GM23338 (cell line): Measurements from ENCODE around the gene C6orf52.

Experiments used
- CREB1 ChIP-seq: fragments of 250-450 bp; sonication (Bioruptor Pico); IDR thresholded peaks from 2 replicates; pipeline ENCODE4 v1.5.0; 2020; ENCODE audit warnings: low read depth, mild to moderate bottlenecking, moderate library complexity
- ETS1 ChIP-seq: IDR thresholded peaks from 2 replicates; pipeline ENCODE4 v1.6.1; 2016; ENCODE audit warnings: antibody characterized with exemption
- EZH2 ChIP-seq: fragments of 200-600 bp; sonication (generic); IDR thresholded peaks from one replicate; pipeline ENCODE4 v1.8.0; 2017; ENCODE audit warnings: antibody characterized with exemption, mild to moderate bottlenecking, low read depth; ENCODE audit not compliant: unreplicated experiment
- EZH2phosphoT487 ChIP-seq: fragments of 200-600 bp; sonication (generic); IDR thresholded peaks from one replicate; pipeline ENCODE4 v1.8.1; 2018; ENCODE audit warnings: antibody characterized with exemption; ENCODE audit not compliant: unreplicated experiment
- JUNB ChIP-seq: IDR thresholded peaks from one replicate; pipeline ENCODE4 v1.6.1; 2016; ENCODE audit warnings: antibody characterized with exemption; ENCODE audit not compliant: unreplicated experiment
- NANOG ChIP-seq: IDR thresholded peaks from 2 replicates; pipeline ENCODE4 v1.6.1; 2016; ENCODE audit warnings: antibody characterized with exemption, borderline replicate concordance
- POLR2AphosphoS5 ChIP-seq: IDR thresholded peaks from 2 replicates; pipeline ENCODE4 v1.6.1; 2016; ENCODE audit warnings: antibody characterized with exemption, low read depth
- REST ChIP-seq: IDR thresholded peaks from one replicate; pipeline ENCODE4 v1.6.1; 2018; ENCODE audit warnings: antibody characterized with exemption; ENCODE audit not compliant: unreplicated experiment
- STAT1 ChIP-seq: IDR thresholded peaks from one replicate; pipeline ENCODE4 v1.6.1; 2016; ENCODE audit warnings: antibody characterized with exemption; ENCODE audit not compliant: unreplicated experiment
- ZNF114 ChIP-seq: fragments of 250-450 bp; sonication (Bioruptor Pico); IDR thresholded peaks from 2 replicates; pipeline ENCODE4 v1.5.0; 2020; ENCODE audit warnings: mild to moderate bottlenecking, moderate library complexity
- ZNF331 ChIP-seq: fragments of 250-450 bp; sonication (Bioruptor Pico); IDR thresholded peaks from 2 replicates; pipeline ENCODE4 v1.5.0; 2020; ENCODE audit warnings: low read depth, mild to moderate bottlenecking, moderate library complexity
- ZNF462 ChIP-seq: fragments of 250-450 bp; sonication (Bioruptor Pico); IDR thresholded peaks from 2 replicates; pipeline ENCODE4 v1.5.0; 2020; ENCODE audit warnings: mild to moderate bottlenecking, moderate library complexity
- TF ChIP-seq, protein P1 (sequence below), 2 experiments: fragments of 200-600 bp in 1 of 2; sonication (generic) in 1 of 2; conservative IDR thresholded peaks; 2 replicates each; pipeline versions ENCODE4 v1.5.1 to v1.6.1; 2016 to 2017; ENCODE audit warnings: antibody characterized with exemption in 2 of 2, low read depth in 2 of 2, mild to moderate bottlenecking in 2 of 2, moderate library complexity in 1 of 2

- TF ChIP-seq REST = no peak
- TF ChIP-seq ZNF114 (CRISPR knock-in tag) = no peak
- TF ChIP-seq, protein P1, sequence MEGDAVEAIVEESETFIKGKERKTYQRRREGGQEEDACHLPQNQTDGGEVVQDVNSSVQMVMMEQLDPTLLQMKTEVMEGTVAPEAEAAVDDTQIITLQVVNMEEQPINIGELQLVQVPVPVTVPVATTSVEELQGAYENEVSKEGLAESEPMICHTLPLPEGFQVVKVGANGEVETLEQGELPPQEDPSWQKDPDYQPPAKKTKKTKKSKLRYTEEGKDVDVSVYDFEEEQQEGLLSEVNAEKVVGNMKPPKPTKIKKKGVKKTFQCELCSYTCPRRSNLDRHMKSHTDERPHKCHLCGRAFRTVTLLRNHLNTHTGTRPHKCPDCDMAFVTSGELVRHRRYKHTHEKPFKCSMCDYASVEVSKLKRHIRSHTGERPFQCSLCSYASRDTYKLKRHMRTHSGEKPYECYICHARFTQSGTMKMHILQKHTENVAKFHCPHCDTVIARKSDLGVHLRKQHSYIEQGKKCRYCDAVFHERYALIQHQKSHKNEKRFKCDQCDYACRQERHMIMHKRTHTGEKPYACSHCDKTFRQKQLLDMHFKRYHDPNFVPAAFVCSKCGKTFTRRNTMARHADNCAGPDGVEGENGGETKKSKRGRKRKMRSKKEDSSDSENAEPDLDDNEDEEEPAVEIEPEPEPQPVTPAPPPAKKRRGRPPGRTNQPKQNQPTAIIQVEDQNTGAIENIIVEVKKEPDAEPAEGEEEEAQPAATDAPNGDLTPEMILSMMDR (conservative IDR thresholded peaks at IDR 0.05; ENCODE audit: low read depth in 2 of 2) = no peak
- TF ChIP-seq POLR2AphosphoS5 = no peak
- no peak for TF ChIP-seq EZH2
- no peak for TF ChIP-seq CREB1
- TF ChIP-seq EZH2phosphoT487 = no peak
- TF ChIP-seq STAT1 = no peak
- TF ChIP-seq NANOG = no peak
- TF ChIP-seq JUNB = no peak
- no peak for TF ChIP-seq ZNF462 (CRISPR knock-in tag)
- no peak for TF ChIP-seq ZNF331
- TF ChIP-seq ETS1 = no peak
Measured at GRCh38 chr6:10684618-10685017, 9.8 kb downstream of the C6orf52 start.
